GM06990 (cell line): ENCODE results near the gene PLXNA1.

ENCODE experiments used
- DNase-seq: peaks from one replicate; pipeline ENCODE4 v3.0.0-alpha.2; 2011; ENCODE audit not compliant: insufficient read length; ENCODE audit errors: extremely low read depth
- H3K27me3 ChIP-seq: replicated peaks from 2 replicates; pipeline ENCODE4 v1.6.0; 2011; ENCODE audit warnings: low read length; ENCODE audit not compliant: control insufficient read depth, insufficient read depth
- H3K36me3 ChIP-seq: 2 replicates; pipeline ENCODE4 v1.5.1; 2011; ENCODE audit warnings: low read length; ENCODE audit not compliant: control insufficient read depth, insufficient read depth
- H3K4me3 ChIP-seq: replicated peaks from 2 replicates; pipeline ENCODE4 v1.5.1; 2011; ENCODE audit warnings: low read depth, mild to moderate bottlenecking, control low read depth, low read length
- CTCF ChIP-seq: IDR thresholded peaks from 2 replicates; pipeline ENCODE4 v1.5.1; 2011; ENCODE audit warnings: low read length, control low read depth, mild to moderate bottlenecking, inconsistent platforms; ENCODE audit not compliant: insufficient read depth, poor library complexity, severe bottlenecking

The PLXNA1 gene

GRCh38 chr3:126954141-126954842, 28.6 kb upstream of the PLXNA1 start:
- no peaks in the 10 kb centered on the region for H3K27me3 ChIP-seq
- no peak for TF ChIP-seq CTCF
- DNase-seq, result no peak
- no peak overlapping the region for H3K4me3 ChIP-seq
- no peaks in the 10 kb centered on the region for H3K36me3 ChIP-seq

- DNase-seq, result no peak
- Histone ChIP-seq H3K27me3 (no peaks in the 10 kb centered on the region), H3K4me3 (no peak overlapping the region), H3K36me3 (no peaks in the 10 kb centered on the region)
- no peak for TF ChIP-seq CTCF
Measured at GRCh38 chr3:126955004-126955790, 27.7 kb upstream of the PLXNA1 start.

- H3K27me3 ChIP-seq, result no peaks in the 10 kb centered on the region
- no peaks in the 10 kb centered on the region for H3K36me3 ChIP-seq
- DNase-seq, result no peak
- no peak overlapping the region for H3K4me3 ChIP-seq
- TF ChIP-seq CTCF, result no peak
Measured at GRCh38 chr3:126956361-126956760, 26.6 kb upstream of the PLXNA1 start.

GRCh38 chr3:126956866-126957650, 25.9 kb upstream of the PLXNA1 start:
- Histone ChIP-seq H3K4me3 (no peak overlapping the region), H3K36me3 (no peaks in the 10 kb centered on the region), H3K27me3 (no peaks in the 10 kb centered on the region)
- no peak for DNase-seq
- no peak for TF ChIP-seq CTCF

- TF ChIP-seq CTCF, result no peak
- no peak for DNase-seq
- Histone ChIP-seq H3K36me3 (no peaks in the 10 kb centered on the region), H3K4me3 (no peak overlapping the region), H3K27me3 (no peaks in the 10 kb centered on the region)
Measured at GRCh38 chr3:126957776-126958637, 24.9 kb upstream of the PLXNA1 start.
